Smooth muscle cell (in vitro differentiated cells): ENCODE measurements around the gene HOXA3. TPM values are rescaled to one million over a fixed set of nuclear protein-coding genes. Genes with fewer than 3 reads are reported as not detected.

Source experiments
- DNase-seq: peaks from one replicate; lab custom pipeline; 2025; ENCODE audit not compliant: unreplicated experiment; lab: John Stamatoyannopoulos, UW
- H2AFZ ChIP-seq: fragments of 200-600 bp; sonication (generic); 2 replicates; pipeline ENCODE4 v1.6.0; 2016; ENCODE audit warnings: antibody characterized with exemption, low read depth, mild to moderate bottlenecking
- H3F3A ChIP-seq: fragments of 200-600 bp; sonication (generic); 2 replicates; pipeline ENCODE4 v1.6.0; 2017; ENCODE audit warnings: antibody characterized with exemption, low read depth
- H3K27ac ChIP-seq: fragments of 200-600 bp; sonication (generic); 2 replicates; pipeline ENCODE4 v1.5.1; 2016; ENCODE audit warnings: low read depth, mild to moderate bottlenecking
- H3K27me3 ChIP-seq: fragments of 200-600 bp; sonication (generic); 2 replicates; pipeline ENCODE4 v1.6.1; 2016; ENCODE audit warnings: low read depth, mild to moderate bottlenecking
- H3K36me3 ChIP-seq: fragments of 200-600 bp; sonication (generic); 2 replicates; pipeline ENCODE4 v1.5.1; 2016; ENCODE audit warnings: low read depth
- H3K4me1 ChIP-seq: fragments of 200-600 bp; sonication (generic); 2 replicates; pipeline ENCODE4 v1.5.1; 2016; ENCODE audit warnings: low read depth
- H3K4me2 ChIP-seq: fragments of 200-600 bp; sonication (generic); 2 replicates; pipeline ENCODE4 v1.6.0; 2016; ENCODE audit warnings: mild to moderate bottlenecking
- H3K4me3 ChIP-seq: fragments of 200-600 bp; sonication (generic); 2 replicates; pipeline ENCODE4 v1.5.1; 2016; ENCODE audit warnings: mild to moderate bottlenecking
- H3K79me2 ChIP-seq: fragments of 200-600 bp; sonication (generic); 2 replicates; pipeline ENCODE4 v1.6.0; 2016; ENCODE audit warnings: low read depth, mild to moderate bottlenecking
- H3K9ac ChIP-seq: fragments of 200-600 bp; sonication (generic); 2 replicates; pipeline ENCODE4 v1.6.0; 2016; ENCODE audit warnings: low read depth
- H3K9me3 ChIP-seq: fragments of 200-600 bp; sonication (generic); replicated peaks from 2 replicates; pipeline ENCODE4 v1.5.1; 2016; ENCODE audit warnings: low read depth
- H4K20me1 ChIP-seq: fragments of 200-600 bp; sonication (generic); 2 replicates; pipeline ENCODE4 v1.6.0; 2016; ENCODE audit warnings: low read depth
- WGBS: methylation state at CpG from one replicate; pipeline ENCODE4 v1.1.7; 2016; ENCODE audit warnings: low lambda C conversion rate; 5-methylcytosine and 5-hydroxymethylcytosine counted together
- polyA plus RNA-seq: library from polyadenylated mRNA; unstranded; fragments of >200 nt; fragmentation: Nextera tagmentation; extraction: Ambion mirVana; gene quantifications from 2 replicates; pipeline ENCODE4 v1.2.1, GENCODE V29; 2016
- total RNA-seq: library from RNA; depleted of rRNA; stranded (reverse); fragments of >200 nt; gene quantifications from 2 replicates; pipeline ENCODE4 v1.2.3, GENCODE V29; 2014
- TF ChIP-seq, protein P1 (sequence below): fragments of 200-600 bp; sonication (generic); IDR thresholded peaks from 2 replicates; pipeline ENCODE4 v1.5.1; 2017; ENCODE audit warnings: borderline replicate concordance, mild to moderate bottlenecking, antibody characterized with exemption; ENCODE audit not compliant: insufficient read depth, poor library complexity, severe bottlenecking

HOXA3 gene
- total and polyA plus RNA-seq, 2 experiments from 2014 or later: 0.13 to 0.31 TPM

DNA sequence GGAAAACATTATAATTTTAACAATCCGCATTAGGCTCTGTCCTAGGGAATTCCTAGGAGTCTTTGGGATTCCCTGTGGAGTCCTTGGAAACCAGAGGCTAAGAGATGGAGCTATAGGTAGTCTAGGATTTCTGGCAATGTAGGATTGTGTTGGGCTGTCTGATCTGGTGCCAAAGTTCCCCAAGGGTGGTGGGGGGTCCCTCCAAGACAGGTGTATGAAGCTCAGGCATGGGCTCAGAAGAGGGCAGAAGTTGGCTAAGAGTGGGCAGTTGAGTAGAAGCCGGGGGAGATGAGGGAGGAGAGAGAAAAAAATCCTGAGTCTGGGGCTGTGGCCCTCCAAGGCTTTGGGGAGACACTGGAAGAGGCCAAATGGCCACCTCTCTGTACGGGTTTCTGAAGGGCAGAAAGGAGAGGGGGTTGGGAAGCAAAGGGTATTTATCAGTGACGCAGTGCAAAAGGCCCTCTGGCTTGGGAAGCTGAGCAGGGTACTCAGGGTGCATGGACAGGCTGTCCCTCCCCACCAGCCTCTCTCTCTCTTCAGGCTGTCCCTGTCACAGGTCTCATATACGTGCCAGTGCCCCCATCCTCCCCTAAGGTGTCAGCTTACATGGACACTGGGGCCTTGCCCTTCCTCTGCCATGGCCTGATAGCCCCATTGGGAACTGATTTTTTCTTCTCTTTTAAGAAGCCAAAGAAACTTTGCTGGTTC is 5.7 kb downstream of the HOXA3 start:
- no peak overlapping the region for H3K9ac ChIP-seq
- TF ChIP-seq, protein P1, sequence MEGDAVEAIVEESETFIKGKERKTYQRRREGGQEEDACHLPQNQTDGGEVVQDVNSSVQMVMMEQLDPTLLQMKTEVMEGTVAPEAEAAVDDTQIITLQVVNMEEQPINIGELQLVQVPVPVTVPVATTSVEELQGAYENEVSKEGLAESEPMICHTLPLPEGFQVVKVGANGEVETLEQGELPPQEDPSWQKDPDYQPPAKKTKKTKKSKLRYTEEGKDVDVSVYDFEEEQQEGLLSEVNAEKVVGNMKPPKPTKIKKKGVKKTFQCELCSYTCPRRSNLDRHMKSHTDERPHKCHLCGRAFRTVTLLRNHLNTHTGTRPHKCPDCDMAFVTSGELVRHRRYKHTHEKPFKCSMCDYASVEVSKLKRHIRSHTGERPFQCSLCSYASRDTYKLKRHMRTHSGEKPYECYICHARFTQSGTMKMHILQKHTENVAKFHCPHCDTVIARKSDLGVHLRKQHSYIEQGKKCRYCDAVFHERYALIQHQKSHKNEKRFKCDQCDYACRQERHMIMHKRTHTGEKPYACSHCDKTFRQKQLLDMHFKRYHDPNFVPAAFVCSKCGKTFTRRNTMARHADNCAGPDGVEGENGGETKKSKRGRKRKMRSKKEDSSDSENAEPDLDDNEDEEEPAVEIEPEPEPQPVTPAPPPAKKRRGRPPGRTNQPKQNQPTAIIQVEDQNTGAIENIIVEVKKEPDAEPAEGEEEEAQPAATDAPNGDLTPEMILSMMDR: no peak
- H3K9me3 ChIP-seq: no peaks in the 10 kb centered on the region
- no peak for DNase-seq
- H3K36me3 ChIP-seq: no peaks in the 10 kb centered on the region
- no peaks in the 10 kb centered on the region for H3F3A ChIP-seq
- H3K4me3 ChIP-seq: no peak overlapping the region
- peaks cover 7% of the 10 kb centered on the region for H3K4me1 ChIP-seq
- WGBS: 66% methylated on average over 5 of the region's 5 CpGs
- peaks cover 99% of the 10 kb centered on the region for H3K27me3 ChIP-seq
- H2AFZ ChIP-seq: no peak overlapping the region
- no peak overlapping the region for H3K4me2 ChIP-seq
- no peaks in the 10 kb centered on the region for H3K79me2 ChIP-seq
- no peaks in the 10 kb centered on the region for H4K20me1 ChIP-seq
- no peak overlapping the region for H3K27ac ChIP-seq

DNA sequence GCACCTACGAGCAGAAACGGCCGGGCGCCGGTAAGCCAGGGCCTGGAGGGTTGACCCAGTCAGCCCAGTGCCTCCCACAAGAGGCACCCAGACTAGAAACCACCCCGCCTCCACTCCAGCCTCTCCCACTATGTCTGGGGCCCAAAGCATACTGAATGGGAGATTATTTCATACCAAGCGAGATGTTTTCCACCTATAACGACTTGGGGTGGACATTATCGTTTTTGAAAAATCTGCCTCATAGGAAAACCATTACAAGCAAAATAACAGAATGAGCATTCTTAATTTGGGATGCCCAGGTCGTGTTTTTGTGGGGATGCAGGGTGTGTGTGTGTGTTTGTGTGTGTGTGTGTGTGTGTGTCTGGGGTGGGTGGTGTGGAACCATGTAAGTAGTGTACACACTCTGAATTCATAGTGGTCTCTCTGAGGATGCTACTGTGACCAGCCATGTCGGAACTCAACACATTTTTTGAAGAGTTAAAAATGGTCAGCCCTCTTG is 6.4 kb downstream of the HOXA3 start:
- no peaks in the 10 kb centered on the region for H3F3A ChIP-seq
- no peak overlapping the region for H3K27ac ChIP-seq
- WGBS: 67% methylated on average over 10 of the region's 11 CpGs
- H2AFZ ChIP-seq: no peak overlapping the region
- TF ChIP-seq, protein P1: no peak
- H3K79me2 ChIP-seq: no peaks in the 10 kb centered on the region
- H3K9ac ChIP-seq: no peak overlapping the region
- H3K4me2 ChIP-seq: no peak overlapping the region
- no peak overlapping the region for H3K4me3 ChIP-seq
- H3K4me1 ChIP-seq: peaks cover 7% of the 10 kb centered on the region
- H3K9me3 ChIP-seq: no peaks in the 10 kb centered on the region
- H4K20me1 ChIP-seq: no peaks in the 10 kb centered on the region
- no peaks in the 10 kb centered on the region for H3K36me3 ChIP-seq
- H3K27me3 ChIP-seq: peaks cover 99% of the 10 kb centered on the region
- DNase-seq: no peak

DNA sequence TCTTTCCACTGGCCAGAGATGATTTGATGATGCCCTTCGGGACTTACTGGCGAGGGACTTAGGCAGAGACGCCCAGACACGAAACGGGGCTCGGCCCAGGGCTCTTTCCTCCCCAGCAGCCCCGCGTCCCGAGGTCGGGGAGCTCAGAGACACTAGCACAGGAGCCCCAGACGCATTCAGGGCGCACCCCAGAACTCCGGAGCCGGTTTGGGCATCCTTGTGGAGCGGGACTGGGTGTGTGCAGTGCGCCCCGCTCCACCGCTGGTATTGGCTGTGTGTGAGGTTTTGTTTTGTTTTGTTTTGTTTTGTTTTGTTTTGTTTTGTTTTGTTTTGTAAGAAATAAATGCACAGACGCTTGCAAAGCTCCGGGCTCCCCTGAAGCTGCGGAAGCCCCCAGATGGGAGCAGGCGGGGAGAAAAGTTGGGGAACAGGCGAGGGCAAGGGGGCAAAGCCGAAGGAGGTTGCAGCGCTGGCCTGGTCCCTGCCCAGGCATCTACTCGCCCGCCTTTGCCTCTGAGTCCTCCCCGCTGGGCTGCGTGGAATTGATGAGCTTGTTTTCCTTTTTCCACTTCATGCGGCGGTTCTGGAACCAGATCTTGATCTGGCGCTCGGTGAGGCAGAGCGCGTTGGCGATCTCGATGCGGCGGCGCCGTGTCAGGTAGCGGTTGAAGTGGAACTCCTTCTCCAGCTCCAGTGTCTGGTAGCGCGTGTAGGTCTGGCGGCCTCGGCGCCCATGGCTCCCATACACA is 7.0 kb downstream of the HOXA3 start:
- no peaks in the 10 kb centered on the region for H3K9me3 ChIP-seq
- H3K4me2 ChIP-seq: no peak overlapping the region
- no peaks in the 10 kb centered on the region for H3F3A ChIP-seq
- H3K9ac ChIP-seq: no peak overlapping the region
- no peaks in the 10 kb centered on the region for H3K79me2 ChIP-seq
- no peaks in the 10 kb centered on the region for H3K36me3 ChIP-seq
- 70% methylated on average over 44 of the region's 47 CpGs for WGBS
- H3K27ac ChIP-seq: no peak overlapping the region
- peaks cover 7% of the 10 kb centered on the region for H3K4me1 ChIP-seq
- TF ChIP-seq, protein P1: no peak
- peaks cover 100% of the 10 kb centered on the region for H3K27me3 ChIP-seq
- DNase-seq: no peak
- H3K4me3 ChIP-seq: no peak overlapping the region
- H2AFZ ChIP-seq: no peak overlapping the region
- no peaks in the 10 kb centered on the region for H4K20me1 ChIP-seq
